HepG2 (cell line): ENCODE measurements around the gene ATP8B2. TPM values are rescaled to one million over a fixed set of nuclear protein-coding genes. Genes with fewer than 3 reads are reported as not detected.

Experiments used
- DR1 ChIP-seq: sonication (generic); formaldehyde crosslinking; IDR thresholded peaks from 2 replicates; pipeline ENCODE4 v1.8.0; 2021; ENCODE audit warnings: mild to moderate bottlenecking, missing genetic modification reagents, inconsistent platforms
- HCFC1 ChIP-seq: fragments of 150-350 bp; IDR thresholded peaks from 2 replicates; pipeline ENCODE4 v1.6.1; 2014; ENCODE audit warnings: low read depth, low read length
- IRF2 ChIP-seq: IDR thresholded peaks from 2 replicates; pipeline ENCODE4 v1.6.1; 2018; ENCODE audit warnings: missing genetic modification reagents, missing compliant biosample characterization
- LCORL ChIP-seq, 2 experiments: fragments of 450-650 bp in 1 of 2; sonication (generic) in 1 of 2; formaldehyde crosslinking in 1 of 2; IDR thresholded peaks; 2 replicates each; pipeline versions ENCODE4 v1.5.0 to v1.6.1; 2017 to 2020; ENCODE audit warnings: antibody characterized with exemption in 1 of 2, missing genetic modification reagents in 1 of 2
- MAX ChIP-seq: IDR thresholded peaks from 2 replicates; pipeline ENCODE4 v1.6.1; 2012; ENCODE audit warnings: inconsistent platforms
- PPARG ChIP-seq: conservative IDR thresholded peaks from 2 replicates; pipeline ENCODE4 v1.6.1; 2016; ENCODE audit warnings: missing biosample characterization, missing genetic modification reagents
- PREB ChIP-seq: sonication (generic); formaldehyde crosslinking; IDR thresholded peaks from 2 replicates; pipeline ENCODE4 v1.4.0; 2020; ENCODE audit warnings: missing genetic modification reagents
- SKIL ChIP-seq: sonication (generic); formaldehyde crosslinking; IDR thresholded peaks from 2 replicates; pipeline ENCODE4 v1.8.0; 2022; ENCODE audit warnings: missing genetic modification reagents, mild to moderate bottlenecking, moderate library complexity, borderline replicate concordance
- SRF ChIP-seq: IDR thresholded peaks from 2 replicates; pipeline ENCODE4 v1.6.1; 2011; ENCODE audit warnings: mild to moderate bottlenecking, low read depth, low read length, moderate library complexity
- ZFAT ChIP-seq: sonication (generic); formaldehyde crosslinking; conservative IDR thresholded peaks from 2 replicates; pipeline ENCODE4 v1.8.1; 2023; ENCODE audit warnings: missing genetic modification reagents, inconsistent platforms
- ZHX2 ChIP-seq, 2 experiments: sonication (generic) in 1 of 2; formaldehyde crosslinking in 1 of 2; IDR thresholded peaks; 2 replicates each; pipeline versions ENCODE4 v1.6.1 to v1.9.0; 2014 to 2022; ENCODE audit warnings: antibody characterized with exemption in 1 of 2, borderline replicate concordance in 1 of 2, inconsistent platforms in 1 of 2, low read depth in 1 of 2, missing genetic modification reagents in 1 of 2
- ZMYM4 ChIP-seq: sonication (generic); formaldehyde crosslinking; IDR thresholded peaks from 2 replicates; pipeline ENCODE4 v1.8.1; 2023; ENCODE audit warnings: mild to moderate bottlenecking, missing genetic modification reagents
- ZNF574 ChIP-seq: sonication (generic); formaldehyde crosslinking; IDR thresholded peaks from 2 replicates; pipeline ENCODE4 v1.4.0; 2020; ENCODE audit warnings: missing genetic modification reagents
- ZNF672 ChIP-seq: sonication (generic); formaldehyde crosslinking; IDR thresholded peaks from 2 replicates; pipeline ENCODE4 v1.8.1; 2022; ENCODE audit warnings: missing genetic modification reagents
- ZNF691 ChIP-seq: sonication (generic); formaldehyde crosslinking; IDR thresholded peaks from 2 replicates; pipeline ENCODE4 v1.4.0; 2020; ENCODE audit warnings: missing genetic modification reagents, low read depth, mild to moderate bottlenecking, borderline replicate concordance
- polyA plus RNA-seq, 8 experiments: library from polyadenylated mRNA; depleted of rRNA in 3 of 8; stranded (reverse) in 7 of 8; unstranded in 1 of 8; fragments of >200 nt; fragmentation: Illumina TruSeq in 4 of 8; extraction: Trizol in 4 of 8; gene quantifications; 2 replicates each; pipeline versions ENCODE4 v1.2.1 to v1.2.3, GENCODE V29; 2011 to 2016; ENCODE audit warnings: low read depth in 4 of 8, missing spikeins in 1 of 8, mixed read lengths in 1 of 8; ENCODE audit not compliant: insufficient read depth in 1 of 8
- total RNA-seq, 5 experiments: library from RNA; depleted of rRNA; stranded (reverse); fragments of >200 nt; fragmentation: Illumina TruSeq; extraction: Trizol; gene quantifications; 2 replicates each; pipeline ENCODE4 v1.2.3, GENCODE V29; 2016; ENCODE audit warnings: low read depth in 1 of 5

Gene ATP8B2
- total and polyA plus RNA-seq, 2 of the 13 experiments (the other 11 are each of a cell fraction or from before 2014, with no cell fraction given): 20.4 to 39.3 TPM

GRCh38 chr1:154335025-154335714 is 9.8 kb downstream of the ATP8B2 start (continued):
- 0 out of 2 replicates have a peak, but pooled peaks have one; percentile 37 for TF ChIP-seq ZNF574 (CRISPR knock-in tag)
- TF ChIP-seq MAX: peak; percentile 35; the same call in 1 of the 2 replicates
- TF ChIP-seq IRF2 (CRISPR knock-in tag): no peak
- no peak for TF ChIP-seq ZNF672
- TF ChIP-seq DR1 (CRISPR knock-in tag): no peak
- no peak for TF ChIP-seq ZHX2 (IDR thresholded peaks at IDR 0.05; ENCODE audit: low read depth)
- TF ChIP-seq ZHX2 (CRISPR knock-in tag; IDR thresholded peaks at IDR 0.05; ENCODE audit: borderline replicate concordance): no peak
- no peak for TF ChIP-seq ZFAT (CRISPR knock-in tag)
- no peak for TF ChIP-seq PREB (CRISPR knock-in tag)
- TF ChIP-seq ZMYM4 (CRISPR knock-in tag): peak; percentile 72
- no peak for TF ChIP-seq LCORL (IDR thresholded peaks at IDR 0.05)
- TF ChIP-seq LCORL (CRISPR knock-in tag; IDR thresholded peaks at IDR 0.05): no peak
- peak; percentile 70; the same call in 1 of the 2 replicates for TF ChIP-seq SRF
- peak; percentile 15; the same call in 1 of the 2 replicates for TF ChIP-seq HCFC1
- TF ChIP-seq SKIL (CRISPR knock-in tag): no peak
- TF ChIP-seq PPARG (CRISPR knock-in tag): no peak
- peak; percentile 61; the same call in 1 of the 2 replicates for TF ChIP-seq ZNF691 (CRISPR knock-in tag)
